ENCODE measurements around the gene CPNE4.

- TF ChIP-seq TAF1 (IDR thresholded peaks at IDR 0.05; ENCODE audit: borderline replicate concordance, insufficient read depth, low read length) = no peak
- TF ChIP-seq REST (IDR thresholded peaks at IDR 0.05; ENCODE audit: insufficient read depth in 1 of 2, low read depth in 2 of 2, low read length in 2 of 2) = no peak
- TF ChIP-seq POLR2AphosphoS5 (IDR thresholded peaks at IDR 0.05; ENCODE audit: low read depth, low read length) = no peak
Measured at GRCh38 chr3:131711114-131711768, 323.6 kb downstream of the CPNE4 start.
